ENCODE results near the gene GNAQ. TPM values are rescaled to one million over a fixed set of nuclear protein-coding genes. Genes with fewer than 3 reads are reported as not detected.

GNAQ gene
- total RNA-seq, 1 experiment from 2014 or later: 28.7 TPM

DNA sequence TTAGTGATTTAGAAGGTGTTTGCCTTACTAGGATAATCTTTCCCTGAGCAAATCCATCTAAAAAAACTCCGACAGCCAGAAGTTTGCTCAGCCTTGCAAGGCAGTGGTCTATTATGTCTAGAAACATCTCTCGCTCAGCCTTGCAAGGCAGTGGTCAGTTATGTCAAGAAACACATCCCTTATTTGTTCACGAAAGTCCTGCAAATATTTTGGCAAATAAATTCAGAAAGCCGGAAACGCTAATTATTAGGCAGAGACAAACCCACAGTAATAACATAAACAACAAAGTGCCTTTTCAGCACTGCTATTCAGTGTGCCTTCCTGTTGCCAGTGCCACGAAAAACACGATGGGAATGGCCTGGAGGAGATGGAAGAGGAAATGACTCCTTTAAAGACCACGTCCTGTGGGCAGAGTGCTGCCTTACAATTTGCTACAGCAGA is 184.5 kb downstream of the GNAQ start:
- H3K4me2 ChIP-seq (ENCODE audit: low read length): no peak overlapping the region
- no peaks in the 10 kb centered on the region for H3K9me2 ChIP-seq (ENCODE audit: insufficient read depth)
- H3K9ac ChIP-seq (ENCODE audit: low read length): no peak overlapping the region
- no peaks in the 10 kb centered on the region for H3K79me2 ChIP-seq (ENCODE audit: insufficient read depth, low read length)
- CTCF ChIA-PET: no interaction called here
- no peaks in the 10 kb centered on the region for H3K9me3 ChIP-seq (ENCODE audit: control insufficient read depth in 1 of 2, insufficient read depth in 1 of 2, low read depth in 1 of 2, low read length in 2 of 2)
- RAD21 ChIA-PET (ENCODE audit: low non-redundant PET in 1 of 2, low total read pairs in 2 of 2, uncharacterized antibody in 2 of 2, unreplicated experiment in 2 of 2): no interaction called here
- BruUV-seq (replicated peaks): no TSS peak
- DNase-seq (ENCODE audit: low read depth, low spot score): no peak
- POLR2A ChIA-PET: no interaction called here
- no peak overlapping the region for H3K27ac ChIP-seq (ENCODE audit: low read depth, low read length)
- no peak for TF ChIP-seq ZNF274 (IDR thresholded peaks at IDR 0.05; ENCODE audit: low read depth, low read length)
- TF ChIP-seq EZH2 (IDR thresholded peaks at IDR 0.05): no peak
- H3K4me1 ChIP-seq (ENCODE audit: control insufficient read depth in 1 of 2, insufficient read depth in 2 of 2, low read length in 2 of 2): peaks cover 0 to 4% of the 10 kb centered on the region in 2 experiments; a peak in 1 of 4 replicates
- no peaks in the 10 kb centered on the region for H3K36me3 ChIP-seq (ENCODE audit: control insufficient read depth in 1 of 2, insufficient read depth in 2 of 2, low read length in 2 of 2)
- intact Hi-C loops (cut with micrococcal nuclease): loop anchor here (10.0 kb wide), 1 partner anchor 188 kb away; the partner anchor contains the start of gene GNAQ
- ATAC-seq: no peak
- H2AFZ ChIP-seq (ENCODE audit: low read depth, low read length, poor library complexity, severe bottlenecking): no peak overlapping the region
- H3K27me3 ChIP-seq (ENCODE audit: insufficient read depth, low read length): no peaks in the 10 kb centered on the region
- H4K20me1 ChIP-seq (ENCODE audit: insufficient read depth): no peaks in the 10 kb centered on the region
- H3K4me3 ChIP-seq (replicated peaks in 1 of 2; ENCODE audit: low read depth in 1 of 2, low read length in 2 of 2): no peak overlapping the region

DNA sequence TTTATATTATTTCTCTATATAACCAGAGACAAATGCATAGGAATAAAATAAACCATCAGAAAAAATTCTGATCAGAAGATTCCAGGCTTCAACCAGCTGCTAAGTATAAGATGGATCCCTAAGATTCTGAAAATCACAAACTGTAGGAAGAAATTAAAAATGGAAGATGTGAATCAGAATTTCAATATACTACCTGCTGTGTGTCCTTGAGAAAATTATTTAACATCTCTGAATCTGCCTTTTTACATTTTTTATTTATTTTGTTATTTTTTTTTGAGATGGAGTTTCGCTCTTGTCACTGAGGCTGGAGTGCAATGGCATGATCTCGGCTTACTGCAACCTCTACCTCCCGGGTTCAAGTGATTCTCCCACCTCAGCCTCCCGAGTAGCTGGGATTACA is 187.2 kb downstream of the GNAQ start:
- Histone ChIP-seq H3K9me2 (ENCODE audit: insufficient read depth) (no peaks in the 10 kb centered on the region), H3K4me1 (ENCODE audit: control insufficient read depth in 1 of 2, insufficient read depth in 2 of 2, low read length in 2 of 2) (peaks cover 8 to 10% of the 10 kb centered on the region in 2 experiments), H3K27ac (ENCODE audit: low read depth, low read length) (no peak overlapping the region), H3K9me3 (ENCODE audit: control insufficient read depth in 1 of 2, insufficient read depth in 1 of 2, low read depth in 1 of 2, low read length in 2 of 2) (no peaks in the 10 kb centered on the region), H3K9ac (ENCODE audit: low read length) (no peak overlapping the region), H2AFZ (ENCODE audit: low read depth, low read length, poor library complexity, severe bottlenecking) (no peak overlapping the region), H3K4me2 (ENCODE audit: low read length) (no peak overlapping the region), H3K36me3 (ENCODE audit: control insufficient read depth in 1 of 2, insufficient read depth in 2 of 2, low read length in 2 of 2) (no peaks in the 10 kb centered on the region), H3K4me3 (replicated peaks in 1 of 2; ENCODE audit: low read depth in 1 of 2, low read length in 2 of 2) (no peak overlapping the region), H3K27me3 (ENCODE audit: insufficient read depth, low read length) (no peaks in the 10 kb centered on the region), H3K79me2 (ENCODE audit: insufficient read depth, low read length) (no peaks in the 10 kb centered on the region), H4K20me1 (ENCODE audit: insufficient read depth) (no peaks in the 10 kb centered on the region)
- ChIA-PET POLR2A (no interaction called here), RAD21 (ENCODE audit: low non-redundant PET in 1 of 2, low total read pairs in 2 of 2, uncharacterized antibody in 2 of 2, unreplicated experiment in 2 of 2) (no interaction called here), CTCF (no interaction called here)
- TF ChIP-seq CBX3 (IDR thresholded peaks at IDR 0.05; ENCODE audit: low read depth) (no peak), JUND (IDR thresholded peaks at IDR 0.05) (no peak)
- TF ChIP-seq, protein P1, sequence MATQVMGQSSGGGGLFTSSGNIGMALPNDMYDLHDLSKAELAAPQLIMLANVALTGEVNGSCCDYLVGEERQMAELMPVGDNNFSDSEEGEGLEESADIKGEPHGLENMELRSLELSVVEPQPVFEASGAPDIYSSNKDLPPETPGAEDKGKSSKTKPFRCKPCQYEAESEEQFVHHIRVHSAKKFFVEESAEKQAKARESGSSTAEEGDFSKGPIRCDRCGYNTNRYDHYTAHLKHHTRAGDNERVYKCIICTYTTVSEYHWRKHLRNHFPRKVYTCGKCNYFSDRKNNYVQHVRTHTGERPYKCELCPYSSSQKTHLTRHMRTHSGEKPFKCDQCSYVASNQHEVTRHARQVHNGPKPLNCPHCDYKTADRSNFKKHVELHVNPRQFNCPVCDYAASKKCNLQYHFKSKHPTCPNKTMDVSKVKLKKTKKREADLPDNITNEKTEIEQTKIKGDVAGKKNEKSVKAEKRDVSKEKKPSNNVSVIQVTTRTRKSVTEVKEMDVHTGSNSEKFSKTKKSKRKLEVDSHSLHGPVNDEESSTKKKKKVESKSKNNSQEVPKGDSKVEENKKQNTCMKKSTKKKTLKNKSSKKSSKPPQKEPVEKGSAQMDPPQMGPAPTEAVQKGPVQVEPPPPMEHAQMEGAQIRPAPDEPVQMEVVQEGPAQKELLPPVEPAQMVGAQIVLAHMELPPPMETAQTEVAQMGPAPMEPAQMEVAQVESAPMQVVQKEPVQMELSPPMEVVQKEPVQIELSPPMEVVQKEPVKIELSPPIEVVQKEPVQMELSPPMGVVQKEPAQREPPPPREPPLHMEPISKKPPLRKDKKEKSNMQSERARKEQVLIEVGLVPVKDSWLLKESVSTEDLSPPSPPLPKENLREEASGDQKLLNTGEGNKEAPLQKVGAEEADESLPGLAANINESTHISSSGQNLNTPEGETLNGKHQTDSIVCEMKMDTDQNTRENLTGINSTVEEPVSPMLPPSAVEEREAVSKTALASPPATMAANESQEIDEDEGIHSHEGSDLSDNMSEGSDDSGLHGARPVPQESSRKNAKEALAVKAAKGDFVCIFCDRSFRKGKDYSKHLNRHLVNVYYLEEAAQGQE (IDR thresholded peaks at IDR 0.05; ENCODE audit: low read depth): no peak
- intact Hi-C loops (cut with micrococcal nuclease): loop anchor here (10.0 kb wide), 1 partner anchor 190 kb away; the partner anchor contains the start of gene GNAQ
- DNase-seq (ENCODE audit: low read depth, low spot score): no peak
- no peak for ATAC-seq
- no TSS peak for BruUV-seq (replicated peaks)
